ENCODE measurements around the gene ZNF384. TPM values are rescaled to one million over a fixed set of nuclear protein-coding genes. Genes with fewer than 3 reads are reported as not detected.

Gene ZNF384
- total RNA-seq, 1 donor from 2014 or later, result 53.6 TPM

- H3K9me3 ChIP-seq, result no peaks in the 10 kb centered on the region
- TF ChIP-seq CTCF (IDR thresholded peaks at IDR 0.05), result peak; percentile 7
- no peaks in the 10 kb centered on the region for H3K4me1 ChIP-seq
- ATAC-seq (no peak), DNase-seq (no peak)
- intact Hi-C loops (cut with DNase I), result no loop called here
- no peaks in the 10 kb centered on the region for H3K27me3 ChIP-seq
- H3K4me3 ChIP-seq, result no peak overlapping the region
- peaks cover 63% of the 10 kb centered on the region for H3K36me3 ChIP-seq
- H3K27ac ChIP-seq, result no peak overlapping the region
Observed at GRCh38 chr12:6667559-6668210, 21.5 kb downstream of the ZNF384 start.

- Histone ChIP-seq H3K27ac (no peak overlapping the region), H3K9me3 (no peaks in the 10 kb centered on the region), H3K36me3 (peaks cover 48% of the 10 kb centered on the region), H3K4me3 (no peak overlapping the region), H3K27me3 (no peaks in the 10 kb centered on the region), H3K4me1 (peaks cover 11% of the 10 kb centered on the region)
- ATAC-seq (no peak), DNase-seq (no peak)
- intact Hi-C loops (cut with DNase I), result no loop called here
- no peak for TF ChIP-seq CTCF (IDR thresholded peaks at IDR 0.05)
Observed at GRCh38 chr12:6666211-6666610, 23.0 kb downstream of the ZNF384 start.

GRCh38 chr12:6664902-6665301 lies 24.3 kb downstream of the ZNF384 start:
- ATAC-seq (no peak), DNase-seq (no peak)
- H3K9me3 ChIP-seq, result no peaks in the 10 kb centered on the region
- intact Hi-C loops (cut with DNase I), result no loop called here
- H3K27me3 ChIP-seq, result no peaks in the 10 kb centered on the region
- TF ChIP-seq CTCF (IDR thresholded peaks at IDR 0.05), result no peak
- H3K27ac ChIP-seq, result no peak overlapping the region
- H3K4me1 ChIP-seq, result peaks cover 11% of the 10 kb centered on the region
- H3K4me3 ChIP-seq, result no peak overlapping the region
- H3K36me3 ChIP-seq, result peaks cover 35% of the 10 kb centered on the region

- Histone ChIP-seq H3K27me3 (no peaks in the 10 kb centered on the region), H3K4me1 (peaks cover 11% of the 10 kb centered on the region), H3K27ac (peak within 1 kb of the TSS; percentile 76), H3K4me3 (peak within 1 kb of the TSS; percentile 87), H3K9me3 (no peaks in the 10 kb centered on the region), H3K36me3 (peaks cover 26% of the 10 kb centered on the region)
- intact Hi-C loops (cut with DNase I), result no loop called here
- DNase-seq (peak; percentile 98), ATAC-seq (peak; percentile 99)
- no peak for TF ChIP-seq CTCF (IDR thresholded peaks at IDR 0.05)
Observed at GRCh38 chr12:6662906-6663742, 26.1 kb downstream of the ZNF384 start, which contains the start of gene ING4. TSS of gene ING4 (minus strand) at chr12:6663119. CDS start at chr12:6663101, 18 bp downstream.

- Histone ChIP-seq H3K9me3 (no peaks in the 10 kb centered on the region), H3K27ac (peak overlapping the region; percentile 76), H3K4me3 (peak overlapping the region; percentile 87), H3K36me3 (peaks cover 24% of the 10 kb centered on the region), H3K4me1 (peaks cover 11% of the 10 kb centered on the region), H3K27me3 (no peaks in the 10 kb centered on the region)
- DNase-seq (no peak), ATAC-seq (peak; percentile 52)
- no peak for TF ChIP-seq CTCF (IDR thresholded peaks at IDR 0.05)
- intact Hi-C loops (cut with DNase I), result no loop called here
Observed at GRCh38 chr12:6662602-6662905, 26.6 kb downstream of the ZNF384 start.

All from upper lobe of right lung (tissue), 1 donor.